HT1080 (cell line): ENCODE measurements around the gene PRKAR2B. TPM values are rescaled to one million over a fixed set of nuclear protein-coding genes. Genes with fewer than 3 reads are reported as not detected.

ENCODE experiments used
- DNase-seq: peaks from one replicate; pipeline ENCODE4 v3.0.0-alpha.2; 2015; ENCODE audit warnings: low read depth
- polyA plus RNA-seq, 2 experiments: library from polyadenylated mRNA; depleted of rRNA; stranded (reverse); fragments of >200 nt; gene quantifications; 2 replicates each; pipeline ENCODE4 v1.2.3, GENCODE V29; 2015
- total RNA-seq: library from RNA; depleted of rRNA; stranded (reverse); fragments of >200 nt; shearing (Covaris generic); gene quantifications from 2 replicates; pipeline ENCODE4 v1.2.3, GENCODE V29; 2014; rRNA removed

Gene PRKAR2B
- 11.8 and 14.7 TPM in 2 replicates for total RNA-seq
- polyA plus RNA-seq (2015; cell fraction: cytosol; rRNA removed), result 10.1 and 11.0 TPM in 2 replicates
- polyA plus RNA-seq (2015; cell fraction: nucleus; rRNA removed), result 4.2 and 5.3 TPM in 2 replicates

- peak; percentile 73 for DNase-seq
These were observed at the start of gene PRKAR2B for GRCh38 chr7:107044347-107045194. TSS of gene PRKAR2B (plus strand) at chr7:107044705. CDS start at chr7:107044908, 203 bp downstream.

GRCh38 chr7:106994833-106995232, 49.7 kb upstream of the PRKAR2B start:
- DNase-seq, result no peak

- DNase-seq, result no peak
These were observed 46.8 kb upstream of the PRKAR2B start for GRCh38 chr7:106997487-106998271.

DNA sequence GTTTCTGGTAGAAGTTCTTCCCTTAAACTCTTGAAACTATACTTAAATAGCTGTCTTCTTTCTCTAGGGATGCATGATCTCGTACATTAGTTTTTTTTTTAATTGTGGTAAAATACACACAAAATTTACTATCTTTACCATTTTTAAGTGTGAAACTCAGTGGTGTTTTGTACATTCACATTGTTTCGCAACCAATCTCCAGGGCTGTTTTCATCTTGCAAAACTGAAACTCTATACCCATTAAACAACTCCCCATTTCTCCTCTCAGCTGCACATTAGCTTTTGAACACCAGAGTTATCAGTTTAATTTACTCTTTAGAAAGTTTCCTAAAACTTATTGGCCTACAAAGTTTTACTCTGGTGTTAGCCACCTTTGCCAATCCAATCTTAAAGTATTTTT, 45.5 kb upstream of the PRKAR2B start:
- DNase-seq, result no peak

DNA sequence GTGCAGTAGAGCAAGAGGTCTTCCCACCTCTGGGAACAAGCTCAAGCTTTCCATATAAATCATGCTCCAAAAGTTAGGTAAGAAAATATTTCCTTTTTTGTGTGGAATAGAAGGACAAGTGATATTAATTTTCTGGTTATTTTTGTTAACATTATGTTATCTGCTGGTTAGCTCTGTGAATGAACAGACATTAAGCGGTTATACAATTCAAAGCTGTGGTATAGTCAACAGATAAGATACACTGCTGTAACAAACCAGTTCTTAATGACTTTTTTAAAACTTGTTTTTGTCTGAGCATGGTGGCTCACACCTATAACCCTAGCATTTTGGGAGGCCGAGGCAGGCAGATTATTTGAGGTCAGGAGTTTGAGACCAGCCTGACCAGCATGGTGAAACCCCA, 43.0 kb upstream of the PRKAR2B start:
- no peak for DNase-seq

DNA sequence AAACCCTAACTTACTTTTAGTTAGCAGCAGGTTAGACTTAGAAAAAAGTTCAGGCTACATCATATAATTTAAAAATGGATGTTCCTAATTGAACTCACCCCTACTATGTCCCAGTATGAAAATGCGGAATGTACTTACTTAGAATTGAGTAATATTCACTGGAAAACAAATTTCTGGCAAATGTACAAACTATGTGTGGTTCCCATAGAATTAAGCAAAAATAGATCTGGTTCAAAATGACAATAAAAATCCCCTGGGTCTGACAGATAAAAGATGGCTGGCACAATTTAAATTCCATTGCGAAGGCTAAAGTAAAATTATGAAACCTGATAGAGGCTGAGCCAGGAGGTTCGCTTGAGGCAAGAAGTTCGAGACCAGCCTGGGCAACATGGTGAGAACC, 42.4 kb upstream of the PRKAR2B start:
- no peak for DNase-seq

- DNase-seq, result no peak
These were observed 41.9 kb upstream of the PRKAR2B start for GRCh38 chr7:107002529-107002998.

DNA sequence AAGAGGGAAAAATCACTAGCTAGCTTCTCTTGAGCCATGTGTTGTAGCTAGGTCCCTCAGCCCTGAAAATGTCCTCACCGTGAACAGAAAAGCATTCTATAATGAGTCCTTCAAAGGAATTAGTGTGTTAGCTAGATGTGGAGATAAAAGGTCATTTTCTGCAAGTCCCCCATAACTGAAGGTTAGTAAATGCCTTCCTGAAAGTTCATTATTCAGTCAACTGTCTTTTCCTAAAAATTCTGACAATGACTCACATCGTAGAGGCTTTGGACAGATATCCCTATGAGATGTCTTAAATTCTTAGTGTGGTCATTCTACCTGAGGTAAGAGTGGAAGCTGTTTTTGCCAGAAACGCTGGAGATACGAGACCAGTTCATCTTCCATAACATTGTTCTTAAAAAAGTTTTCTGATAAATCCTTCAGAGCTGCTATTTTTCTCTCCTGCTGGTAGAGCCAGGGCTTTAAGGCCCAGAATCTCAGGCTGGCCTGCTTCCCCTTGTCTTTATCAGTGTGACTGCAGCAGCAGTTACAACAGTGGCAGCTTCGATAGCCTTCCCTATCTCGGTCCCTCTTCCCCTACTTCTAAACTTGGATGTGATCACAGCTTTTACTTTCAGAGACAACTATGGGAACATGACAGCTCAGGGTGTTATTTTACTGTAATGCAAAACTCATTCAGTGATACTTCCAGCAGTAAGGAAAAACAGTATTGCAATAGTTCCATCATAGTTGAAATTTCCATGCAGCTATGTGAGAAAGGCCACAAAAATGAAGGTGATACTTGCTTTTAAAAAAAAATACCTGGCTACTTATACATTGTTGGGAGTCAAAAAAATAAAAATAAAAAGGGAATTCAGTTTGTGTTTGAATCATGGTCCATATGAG, 37.3 kb upstream of the PRKAR2B start:
- no peak for DNase-seq

DNA sequence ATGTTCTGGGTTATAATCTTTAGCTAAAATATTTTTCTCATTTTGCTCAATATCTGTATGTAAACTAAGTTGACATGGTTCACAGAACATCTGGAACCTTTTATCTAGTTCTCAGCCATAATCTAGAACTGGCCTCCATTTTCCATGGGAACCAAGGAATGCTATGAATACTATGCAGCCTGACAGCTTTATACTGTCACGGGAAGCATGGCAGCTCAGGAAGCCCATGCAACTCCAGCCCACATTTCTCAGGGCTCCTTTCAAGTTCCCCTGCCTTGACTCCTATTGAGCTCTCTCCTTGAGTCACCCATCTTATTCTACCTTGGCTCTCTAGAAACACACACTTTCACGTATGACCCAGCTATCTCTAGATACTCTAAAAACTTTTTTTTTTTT, 36.6 kb upstream of the PRKAR2B start:
- no peak for DNase-seq

DNA sequence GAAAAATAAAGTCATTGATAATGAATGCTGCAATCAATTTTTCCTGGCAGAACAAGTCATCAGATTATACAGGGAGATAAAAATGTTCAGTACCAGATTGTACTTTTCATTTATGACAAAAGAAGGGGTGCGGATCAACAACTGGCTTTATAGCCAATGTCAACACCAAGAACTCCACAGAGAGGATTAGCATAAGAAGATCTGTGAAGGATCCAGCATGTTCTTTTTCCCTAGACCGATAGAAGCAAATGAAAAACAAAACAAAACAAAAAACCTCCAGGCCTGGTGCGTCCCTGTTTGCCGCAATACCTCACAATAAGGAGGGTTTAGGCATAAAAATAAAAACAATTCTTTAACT, 34.7 kb upstream of the PRKAR2B start:
- DNase-seq, result no peak

- DNase-seq, result no peak
These were observed 31.8 kb upstream of the PRKAR2B start for GRCh38 chr7:107012691-107013090.

DNA sequence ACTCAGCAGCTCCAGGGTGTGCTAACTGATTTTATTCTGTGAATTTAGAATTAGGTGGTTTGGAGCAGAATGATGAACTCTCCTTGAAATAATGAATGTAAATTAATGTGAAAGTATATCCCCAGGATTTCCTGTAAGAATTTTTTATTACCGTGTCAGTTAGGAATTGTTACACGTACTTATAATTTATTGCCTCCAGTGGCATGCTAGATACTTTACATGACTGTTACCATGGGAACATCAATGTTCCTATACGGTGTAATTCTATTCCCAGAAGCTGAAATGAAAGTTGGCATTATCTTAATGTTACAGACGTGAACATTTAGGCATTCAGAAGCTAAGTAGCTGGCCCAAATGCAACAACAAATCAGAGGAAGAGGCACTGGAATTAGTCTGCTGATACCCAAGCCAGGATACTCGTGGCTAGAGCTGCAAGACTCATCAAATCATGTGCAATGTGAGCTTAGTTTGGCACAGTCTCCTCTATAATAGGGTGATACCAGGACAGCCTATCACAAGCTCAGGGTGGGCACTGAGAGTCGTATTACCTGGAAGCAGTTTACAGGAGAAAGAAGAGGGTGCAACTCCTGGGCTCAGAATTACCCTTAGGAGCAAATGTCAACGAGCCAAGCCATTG, 30.0 kb upstream of the PRKAR2B start:
- DNase-seq, result peak; percentile 46

DNA sequence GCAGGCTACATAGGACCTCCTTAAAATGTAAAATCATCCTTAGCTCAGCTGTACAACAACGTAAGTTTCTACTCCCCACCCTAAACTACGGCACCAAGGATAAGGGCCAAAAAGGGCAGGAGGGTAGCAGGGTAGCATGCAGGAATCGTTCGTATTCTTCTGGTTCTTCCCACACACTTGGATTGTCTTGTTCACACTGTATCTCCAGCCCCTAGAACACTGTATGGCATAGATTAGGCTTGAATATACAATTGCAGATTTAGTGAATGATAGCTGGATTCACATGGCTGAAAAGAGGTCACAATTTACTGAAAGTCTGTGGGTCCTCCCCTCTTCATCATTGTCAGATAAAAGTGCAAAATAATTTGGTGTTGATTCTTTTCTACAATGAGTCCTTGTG, 28.2 kb upstream of the PRKAR2B start:
- DNase-seq, result no peak

- DNase-seq, result no peak
These were observed 26.4 kb upstream of the PRKAR2B start for GRCh38 chr7:107017965-107018719.

GRCh38 chr7:107020400-107020799, 24.1 kb upstream of the PRKAR2B start:
- no peak for DNase-seq

DNA sequence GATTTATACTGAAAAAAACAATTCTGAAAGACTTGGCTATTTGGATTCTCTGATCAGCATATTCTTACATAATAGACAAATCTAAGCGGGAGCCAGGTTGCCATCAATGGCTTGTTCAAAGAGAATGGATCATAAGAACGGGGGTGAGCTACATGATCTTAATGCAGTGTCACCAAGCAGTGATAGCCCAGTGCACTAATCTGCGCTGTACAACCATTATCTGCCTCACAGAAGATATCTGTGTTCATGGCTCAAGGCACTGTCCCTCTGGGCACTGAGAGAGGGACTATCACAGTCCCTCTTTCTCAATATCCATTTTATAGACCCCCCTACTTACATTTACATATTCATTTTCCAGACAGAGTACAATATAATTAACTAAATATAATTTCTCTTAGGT, 22.9 kb upstream of the PRKAR2B start:
- no peak for DNase-seq

DNA sequence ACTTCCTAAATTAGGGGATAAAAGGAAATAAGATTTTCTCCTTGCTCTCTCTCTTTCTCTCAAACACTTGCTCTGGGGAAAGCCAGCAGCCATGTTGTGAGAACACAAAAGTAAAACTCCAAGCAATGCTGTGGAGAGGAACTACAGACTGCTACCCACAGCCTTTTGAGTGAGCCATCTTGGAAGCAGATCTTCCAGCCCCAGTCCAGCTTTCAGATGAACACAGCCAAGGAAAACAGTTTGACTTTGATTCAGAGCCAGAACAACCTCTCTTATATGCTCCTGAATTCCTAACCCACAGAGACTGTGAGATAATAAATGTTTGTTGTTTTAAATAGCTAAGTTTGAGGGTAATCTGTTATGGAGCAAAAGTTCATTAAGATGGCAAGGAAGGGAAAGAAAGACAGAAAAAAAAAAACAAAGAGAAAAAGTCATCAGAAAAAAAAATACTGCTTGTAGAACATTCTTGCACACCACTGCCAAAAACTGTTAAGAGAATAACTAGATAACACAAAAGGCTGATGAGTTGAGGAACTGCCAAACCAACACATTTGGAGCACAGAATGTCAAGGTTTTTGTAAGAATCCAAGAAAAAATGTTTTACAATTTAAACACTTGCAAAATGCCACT, 20.9 kb upstream of the PRKAR2B start:
- no peak for DNase-seq

DNA sequence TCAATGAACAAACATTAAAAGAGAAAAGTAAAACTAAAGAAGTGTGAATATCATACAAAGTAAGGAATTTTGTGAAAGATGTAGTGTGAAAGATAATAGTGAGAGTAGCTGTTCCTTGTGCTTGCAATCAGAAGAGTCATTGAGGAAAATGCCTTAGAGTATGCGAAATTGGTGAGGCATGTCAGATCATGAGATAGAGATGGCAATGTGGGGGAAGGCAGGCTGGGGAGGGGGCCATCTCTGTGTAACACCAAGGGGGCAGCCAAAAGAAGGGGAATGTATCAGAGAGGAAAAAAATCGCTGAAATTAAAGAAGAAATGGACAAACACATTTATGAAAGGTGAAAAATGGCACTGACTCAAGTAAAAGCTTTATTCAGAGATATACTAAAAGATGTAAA, 19.6 kb upstream of the PRKAR2B start:
- DNase-seq, result no peak

DNA sequence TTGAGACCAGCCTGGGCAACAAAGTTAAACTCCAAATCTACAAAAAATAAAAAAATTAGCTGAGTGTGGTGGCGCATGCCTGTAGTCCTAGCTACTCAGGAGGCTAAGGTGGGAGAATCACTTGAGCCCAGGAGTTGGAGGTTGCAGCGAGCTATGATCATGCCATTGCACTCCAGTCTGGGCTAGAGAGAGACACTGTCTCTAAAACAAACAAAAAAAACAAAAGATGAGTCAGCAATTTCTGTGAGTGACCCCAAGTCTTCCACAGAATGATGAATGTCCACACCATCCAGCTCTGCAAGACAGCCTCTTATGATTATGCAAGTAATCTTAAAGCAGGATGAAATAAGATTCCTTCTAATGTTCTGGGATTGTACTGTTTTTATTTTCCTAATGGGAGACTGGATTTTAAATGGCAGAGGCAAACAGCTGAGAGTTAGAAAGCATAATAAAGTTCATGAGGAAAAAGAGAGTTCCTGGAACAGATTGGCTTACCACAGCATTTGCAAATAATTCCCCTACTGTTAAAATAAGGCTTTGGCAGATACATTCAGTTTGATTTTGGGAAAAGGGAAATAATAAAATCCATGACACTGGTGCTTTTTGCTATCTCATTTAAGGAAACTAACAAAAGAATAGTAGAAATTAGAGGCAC, 18.9 kb upstream of the PRKAR2B start:
- peak; percentile 45 for DNase-seq
